Cardiac fibroblast (primary cell): ENCODE measurements around the gene C16orf82.

Experiments used
- DNase-seq, 2 donors: peaks; one replicate each; pipeline versions ENCODE4 v3.0.0 to v3.0.0-alpha.2; 2010; ENCODE audit warnings: low read depth in 2 of 2
- H3K4me3 ChIP-seq, 2 donors: replicated peaks in 1 of 2; 1 replicate in 1 of 2; 2 replicates in 1 of 2; pipeline ENCODE4 v1.5.1; 2011; ENCODE audit warnings: low read depth in 2 of 2, low read length in 2 of 2, mild to moderate bottlenecking in 2 of 2, moderate library complexity in 1 of 2
- CTCF ChIP-seq: IDR thresholded peaks from one replicate; pipeline ENCODE4 v1.5.1; 2011; ENCODE audit warnings: low read depth, mild to moderate bottlenecking, low read length, inconsistent platforms

C16orf82 gene

GRCh38 chr16:27052007-27052406 is 14.7 kb upstream of the C16orf82 start:
- H3K4me3 ChIP-seq, result no peak overlapping the region
- no peak for DNase-seq
- no peak for TF ChIP-seq CTCF

DNA sequence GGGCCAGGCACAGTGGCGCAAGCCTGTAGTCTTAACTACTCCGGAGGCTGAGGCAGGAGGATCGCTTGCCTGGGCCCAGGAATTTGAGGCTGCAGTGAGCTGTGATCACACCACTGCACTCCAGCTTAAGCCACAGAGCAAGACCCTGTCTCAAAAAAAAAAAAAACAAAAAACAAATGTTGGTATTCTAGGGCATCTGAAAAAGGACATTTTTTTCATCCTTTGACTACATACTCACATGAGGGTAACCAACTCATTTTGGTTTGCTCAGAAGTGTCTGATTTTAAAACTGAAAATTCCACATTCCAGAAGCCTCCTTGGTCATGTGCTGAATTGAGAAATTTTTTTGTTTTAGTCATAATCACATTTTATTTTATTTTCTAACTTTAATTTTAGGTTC is 12.7 kb upstream of the C16orf82 start:
- H3K4me3 ChIP-seq, result no peak overlapping the region
- TF ChIP-seq CTCF, result no peak
- DNase-seq, result no peak

GRCh38 chr16:27058299-27058698 is 8.4 kb upstream of the C16orf82 start:
- DNase-seq, result no peak
- no peak overlapping the region for H3K4me3 ChIP-seq
- TF ChIP-seq CTCF, result no peak

- no peak for DNase-seq
- H3K4me3 ChIP-seq, result no peak overlapping the region
- no peak for TF ChIP-seq CTCF
These were observed 4.0 kb downstream of the C16orf82 start for GRCh38 chr16:27070776-27071175.

- no peak overlapping the region for H3K4me3 ChIP-seq
- no peak for TF ChIP-seq CTCF
- DNase-seq, result no peak
These were observed 7.0 kb downstream of the C16orf82 start for GRCh38 chr16:27073733-27074132.

- H3K4me3 ChIP-seq, result no peak overlapping the region
- peak in 1 of 2 donors; percentile 5 for DNase-seq
- peak; percentile 46 for TF ChIP-seq CTCF
These were observed 14.2 kb downstream of the C16orf82 start for GRCh38 chr16:27080895-27081294.

DNA sequence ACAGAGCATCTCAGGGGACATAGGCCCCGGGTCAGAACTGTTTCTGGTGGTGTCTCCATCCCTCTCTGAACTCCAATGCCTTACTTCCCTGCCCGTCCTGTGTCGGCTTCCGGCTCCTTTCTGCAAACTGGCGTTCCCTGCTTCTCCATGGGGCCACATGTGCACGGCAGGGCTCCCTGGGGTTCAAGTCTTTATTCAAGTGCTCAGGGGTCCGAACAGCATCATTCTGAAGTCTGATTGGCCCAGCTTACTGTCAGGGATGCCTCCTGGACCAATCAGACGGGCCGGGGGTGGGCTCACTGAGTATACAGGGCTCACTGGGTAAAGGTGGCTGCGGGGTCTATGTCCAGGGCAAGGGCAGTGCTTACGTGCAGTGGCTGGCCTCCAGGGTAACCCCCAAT is 17.1 kb downstream of the C16orf82 start:
- no peak overlapping the region for H3K4me3 ChIP-seq
- DNase-seq, result no peak
- no peak for TF ChIP-seq CTCF
